Stimulated activated CD8-positive, alpha-beta memory T cell treated with anti-CD3 and anti-CD28 coated beads, Interleukin-7, amount 100 ng/mL, for 48 hours (primary cell): Measurements from ENCODE around the gene TAS2R7.
"Not testable (repeated sequence)": the region's sequence is repeated elsewhere in the genome, so short reads cannot be mapped to it uniquely, and the experiment has no call there.

ENCODE experiments used
- DNase-seq, 2 donors: peaks; one replicate each; pipeline ENCODE4 v3.0.0-alpha.2; 2020; ENCODE audit warnings: low read depth in 1 of 2; ENCODE audit errors: extremely low read depth in 1 of 2

Gene TAS2R7

GRCh38 chr12:10802587-10802986 lies at the start of gene TAS2R7:
Gene TAS2R7 (minus strand): TSS chr12:10802627. CDS start chr12:10802570, 57 bp downstream.
- no peak for DNase-seq

GRCh38 chr12:10851243-10851858 lies 48.9 kb upstream of the TAS2R7 start:
- DNase-seq, result no peak

GRCh38 chr12:10849425-10849878 lies 47.0 kb upstream of the TAS2R7 start, which contains the start of gene PRR4:
Gene PRR4 (minus strand): TSS chr12:10849475. CDS start chr12:10849437, 38 bp downstream.
- DNase-seq, result no peak

GRCh38 chr12:10847744-10848143 lies 45.3 kb upstream of the TAS2R7 start:
- no peak for DNase-seq

GRCh38 chr12:10842862-10843261 lies 40.4 kb upstream of the TAS2R7 start:
- no peak for DNase-seq

- DNase-seq, result no peak
Observed at GRCh38 chr12:10838461-10838860, 36.0 kb upstream of the TAS2R7 start.

- no peak for DNase-seq
Observed at GRCh38 chr12:10829994-10830393, 27.6 kb upstream of the TAS2R7 start.

- no peak for DNase-seq
Observed at GRCh38 chr12:10826258-10826657, 23.8 kb upstream of the TAS2R7 start, which contains the start of gene TAS2R10. Gene TAS2R10 (minus strand): TSS chr12:10826358. CDS start chr12:10826269, 89 bp downstream.

GRCh38 chr12:10824957-10825356 lies 22.5 kb upstream of the TAS2R7 start:
- DNase-seq, result no peak

- DNase-seq, result no peak
Observed at GRCh38 chr12:10811883-10812536, 9.6 kb upstream of the TAS2R7 start.

GRCh38 chr12:10810068-10810467 lies 7.6 kb upstream of the TAS2R7 start, which contains the start of gene TAS2R9:
Gene TAS2R9 (minus strand): TSS chr12:10810168. CDS start chr12:10810075, 93 bp downstream.
- no peak for DNase-seq

GRCh38 chr12:10807186-10807585 lies 4.8 kb upstream of the TAS2R7 start, which contains the start of gene TAS2R8:
Gene TAS2R8 (minus strand): TSS chr12:10807286. CDS start chr12:10806980, 306 bp downstream.
- no peak for DNase-seq

GRCh38 chr12:10801741-10802140 lies 686 bp downstream of the TAS2R7 start:
- no peak for DNase-seq

- DNase-seq, result no peak
Observed at GRCh38 chr12:10794222-10794621, 8.2 kb downstream of the TAS2R7 start.

- not testable (repeated sequence) for DNase-seq
Observed at GRCh38 chr12:10791769-10792168, 10.7 kb downstream of the TAS2R7 start.

- no peak for DNase-seq
Observed at GRCh38 chr12:10783252-10783651, 19.2 kb downstream of the TAS2R7 start.

GRCh38 chr12:10779103-10779502 lies 23.3 kb downstream of the TAS2R7 start:
- DNase-seq, result no peak

GRCh38 chr12:10771132-10771733 lies 31.2 kb downstream of the TAS2R7 start:
- DNase-seq, result no peak

GRCh38 chr12:10759657-10760056 lies 42.8 kb downstream of the TAS2R7 start:
- DNase-seq, result no peak

GRCh38 chr12:10756194-10756593 lies 46.2 kb downstream of the TAS2R7 start:
- DNase-seq, result no peak

GRCh38 chr12:10753059-10753458 lies 49.4 kb downstream of the TAS2R7 start:
- DNase-seq, result no peak
